Measurements from ENCODE around the gene SLAMF9. TPM values are rescaled to one million over a fixed set of nuclear protein-coding genes. Genes with fewer than 3 reads are reported as not detected.

The SLAMF9 gene
- total RNA-seq, 2 donors from 2014 or later: not detected

DNA sequence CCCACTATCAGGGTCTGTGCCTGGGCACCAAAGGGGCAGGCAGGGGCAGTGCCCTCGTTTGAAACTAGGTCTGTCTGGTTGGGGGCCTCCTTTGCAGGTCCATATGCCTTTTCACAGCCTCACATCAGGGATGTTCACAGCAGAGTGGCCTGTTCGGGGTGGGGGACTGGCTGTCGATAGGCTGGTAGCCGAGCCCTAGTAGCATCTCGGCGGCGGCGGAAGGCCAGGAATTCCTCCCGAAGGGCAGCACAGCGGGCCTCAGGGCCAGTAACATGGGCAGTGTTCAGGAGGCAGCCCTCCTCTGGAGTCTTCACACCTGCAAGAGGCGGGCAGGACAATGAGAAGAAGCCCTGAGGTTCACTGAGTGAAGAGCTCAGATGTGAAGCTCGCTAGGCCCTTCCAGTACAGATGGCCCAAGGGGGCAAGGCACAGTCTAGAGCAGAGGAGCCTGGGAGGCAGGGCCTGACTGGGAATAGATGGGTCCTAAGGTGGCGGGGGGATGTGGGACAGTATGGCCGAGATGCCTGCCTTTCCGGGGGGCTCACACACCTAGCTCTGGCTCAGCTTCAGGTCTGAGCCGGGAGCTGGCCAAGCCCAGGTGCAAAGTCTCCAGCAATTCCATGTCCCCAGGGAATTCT, 26.7 kb downstream of the SLAMF9 start:
- H3K4me3 Mint-ChIP-seq: no peak overlapping the region

DNA sequence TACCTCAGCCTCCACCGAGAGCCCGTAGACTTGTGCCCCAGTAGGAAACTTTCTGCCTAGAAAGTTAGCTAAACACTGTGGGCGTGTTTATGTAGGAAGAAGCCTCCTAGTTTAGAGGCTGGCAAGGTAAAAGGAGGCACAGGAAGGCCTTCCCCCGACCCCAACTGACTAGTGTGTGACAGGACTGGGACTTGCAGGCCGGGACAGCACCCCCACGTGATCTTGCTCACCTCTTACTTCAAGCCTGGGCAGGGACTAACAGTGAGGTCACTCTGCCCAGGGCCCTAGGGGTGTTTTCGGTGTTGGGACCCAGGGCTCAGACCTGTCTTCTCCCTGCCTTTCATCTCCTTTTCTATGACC, 28.3 kb downstream of the SLAMF9 start:
- H3K27ac Mint-ChIP-seq: peak overlapping the region; percentile 99
- no peaks in the 10 kb centered on the region for H3K9me3 Mint-ChIP-seq
- H3K36me3 ChIP-seq (ENCODE audit: control insufficient read depth, insufficient read depth, low read length): peaks cover 7% of the 10 kb centered on the region
- H3K4me3 ChIP-seq (ENCODE audit: low read length): peak overlapping the region; percentile 94
- peaks cover 45% of the 10 kb centered on the region for H3K4me1 Mint-ChIP-seq
- peaks cover 17% of the 10 kb centered on the region for H3K4me1 ChIP-seq (ENCODE audit: control insufficient read depth, insufficient read depth, low read length)
- 17 to 23% methylated on average over 5 to 7 of the region's 7 CpGs for WGBS, 2 experiments (ENCODE audit: insufficient coverage in 1 of 2, insufficient read length in 1 of 2)
- H3K4me3 Mint-ChIP-seq: peak overlapping the region; percentile 91
- no peak for DNase-seq
- H3K27ac ChIP-seq (ENCODE audit: low read depth, low read length): peak overlapping the region; percentile 39
- H3K9ac ChIP-seq (ENCODE audit: extremely low read depth, low read length, poor library complexity, severe bottlenecking): peak overlapping the region; percentile 98
- H3K27me3 ChIP-seq (ENCODE audit: control insufficient read depth, insufficient read depth, low read length, poor library complexity, severe bottlenecking): no peaks in the 10 kb centered on the region
- peaks cover 10% of the 10 kb centered on the region for H3K27me3 Mint-ChIP-seq (ENCODE audit: insufficient read depth)
- H3K9me3 ChIP-seq (ENCODE audit: control insufficient read depth, low read length): no peaks in the 10 kb centered on the region
- TF ChIP-seq, protein P1, sequence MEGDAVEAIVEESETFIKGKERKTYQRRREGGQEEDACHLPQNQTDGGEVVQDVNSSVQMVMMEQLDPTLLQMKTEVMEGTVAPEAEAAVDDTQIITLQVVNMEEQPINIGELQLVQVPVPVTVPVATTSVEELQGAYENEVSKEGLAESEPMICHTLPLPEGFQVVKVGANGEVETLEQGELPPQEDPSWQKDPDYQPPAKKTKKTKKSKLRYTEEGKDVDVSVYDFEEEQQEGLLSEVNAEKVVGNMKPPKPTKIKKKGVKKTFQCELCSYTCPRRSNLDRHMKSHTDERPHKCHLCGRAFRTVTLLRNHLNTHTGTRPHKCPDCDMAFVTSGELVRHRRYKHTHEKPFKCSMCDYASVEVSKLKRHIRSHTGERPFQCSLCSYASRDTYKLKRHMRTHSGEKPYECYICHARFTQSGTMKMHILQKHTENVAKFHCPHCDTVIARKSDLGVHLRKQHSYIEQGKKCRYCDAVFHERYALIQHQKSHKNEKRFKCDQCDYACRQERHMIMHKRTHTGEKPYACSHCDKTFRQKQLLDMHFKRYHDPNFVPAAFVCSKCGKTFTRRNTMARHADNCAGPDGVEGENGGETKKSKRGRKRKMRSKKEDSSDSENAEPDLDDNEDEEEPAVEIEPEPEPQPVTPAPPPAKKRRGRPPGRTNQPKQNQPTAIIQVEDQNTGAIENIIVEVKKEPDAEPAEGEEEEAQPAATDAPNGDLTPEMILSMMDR (conservative IDR thresholded peaks at IDR 0.05): no peak
- peaks cover 3% of the 10 kb centered on the region for H3K36me3 Mint-ChIP-seq (ENCODE audit: low read depth)

More for the DNA sequence above, 26.7 kb downstream of the SLAMF9 start:
- Histone ChIP-seq H3K9ac (ENCODE audit: extremely low read depth, low read length, poor library complexity, severe bottlenecking) (no peak overlapping the region), H3K27me3 (ENCODE audit: control insufficient read depth, insufficient read depth, low read length, poor library complexity, severe bottlenecking) (no peaks in the 10 kb centered on the region), H3K4me3 (ENCODE audit: low read length) (no peak overlapping the region), H3K27ac (ENCODE audit: low read depth, low read length) (no peak overlapping the region), H3K9me3 (ENCODE audit: control insufficient read depth, low read length) (no peaks in the 10 kb centered on the region), H3K4me1 (ENCODE audit: control insufficient read depth, insufficient read depth, low read length) (peaks cover 7% of the 10 kb centered on the region), H3K36me3 (ENCODE audit: control insufficient read depth, insufficient read depth, low read length) (no peaks in the 10 kb centered on the region)
- TF ChIP-seq, protein P1 (conservative IDR thresholded peaks at IDR 0.05): no peak
- peaks cover 34% of the 10 kb centered on the region for H3K4me1 Mint-ChIP-seq
- peaks cover 12% of the 10 kb centered on the region for H3K27me3 Mint-ChIP-seq (ENCODE audit: insufficient read depth)
- WGBS, 2 experiments (ENCODE audit: insufficient coverage in 1 of 2, insufficient read length in 1 of 2): 90 to 96% methylated on average over 14 to 16 of the region's 16 CpGs
- H3K9me3 Mint-ChIP-seq: no peaks in the 10 kb centered on the region
- peak; percentile 38 for DNase-seq
- H3K36me3 Mint-ChIP-seq (ENCODE audit: low read depth): peaks cover 2% of the 10 kb centered on the region
- no peak overlapping the region for H3K27ac Mint-ChIP-seq

DNA sequence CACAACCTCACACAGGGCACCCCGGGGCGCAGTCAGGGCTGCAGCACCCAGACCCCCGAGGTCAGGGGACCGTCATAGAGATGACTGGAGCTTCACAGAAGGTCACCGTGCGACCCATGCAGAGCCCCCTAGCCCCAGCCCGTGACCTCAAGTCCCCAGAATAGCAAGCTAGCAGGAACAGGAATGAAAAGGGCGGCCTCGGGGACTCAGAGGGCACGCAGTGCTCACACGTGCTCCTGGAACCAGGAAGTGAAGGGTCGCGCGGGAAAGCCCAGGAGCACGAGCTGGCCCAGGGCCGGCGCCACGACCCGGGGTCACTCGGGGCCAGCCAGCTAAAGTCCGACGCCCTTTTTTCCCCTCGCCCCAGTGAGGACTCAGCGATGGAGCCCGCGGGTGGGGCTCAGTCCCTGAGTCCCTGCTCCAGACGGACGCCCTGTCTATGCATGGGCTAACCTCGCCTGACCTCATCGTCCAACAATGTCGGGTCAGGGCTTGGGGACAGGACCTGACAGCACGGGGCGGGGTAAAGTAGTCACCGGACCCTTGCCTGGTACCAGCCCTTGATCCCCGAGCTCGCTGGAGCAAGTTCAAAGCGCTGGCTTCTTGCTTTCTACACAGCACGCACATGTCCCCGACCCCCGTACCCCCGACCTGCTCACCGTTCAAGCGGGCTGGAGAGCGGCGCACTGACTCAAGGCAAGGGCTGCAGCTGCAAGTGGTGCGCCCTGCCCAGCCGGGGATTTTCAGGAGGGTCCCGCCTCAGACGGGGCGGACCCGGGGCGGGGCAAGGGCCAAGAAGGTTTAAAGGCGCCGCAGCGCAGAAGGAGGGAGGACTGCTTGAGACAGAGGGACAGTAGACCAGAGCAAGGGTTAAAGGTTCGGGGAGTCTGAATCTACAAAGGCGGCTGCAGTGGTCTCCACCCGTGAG, 29.0 kb downstream of the SLAMF9 start, which contains the start of gene TAGLN2:
Gene TAGLN2, minus strand, starts transcription at position 717 of the 928 bp plus-strand sequence. CDS start 4,998 bp downstream, outside the sequence.
- peak within 1 kb of the TSS; percentile 94 for H3K4me3 ChIP-seq (ENCODE audit: low read length)
- H3K27me3 ChIP-seq (ENCODE audit: control insufficient read depth, insufficient read depth, low read length, poor library complexity, severe bottlenecking): no peaks in the 10 kb centered on the region
- Mint-ChIP-seq H3K27ac (peak within 1 kb of the TSS; percentile 99), H3K9me3 (no peaks in the 10 kb centered on the region), H3K4me3 (peak within 1 kb of the TSS; percentile 91), H3K27me3 (ENCODE audit: insufficient read depth) (peaks cover 5% of the 10 kb centered on the region), H3K4me1 (peaks cover 45% of the 10 kb centered on the region), H3K36me3 (ENCODE audit: low read depth) (peaks cover 10% of the 10 kb centered on the region)
- peaks cover 17% of the 10 kb centered on the region for H3K4me1 ChIP-seq (ENCODE audit: control insufficient read depth, insufficient read depth, low read length)
- H3K27ac ChIP-seq (ENCODE audit: low read depth, low read length): peak within 1 kb of the TSS; percentile 84
- TF ChIP-seq, protein P1 (conservative IDR thresholded peaks at IDR 0.05): no peak
- peak; percentile 97 for DNase-seq
- no peaks in the 10 kb centered on the region for H3K9me3 ChIP-seq (ENCODE audit: control insufficient read depth, low read length)
- 1% methylated on average over 37 to 58 of the region's 58 CpGs for WGBS, 2 experiments (ENCODE audit: insufficient coverage in 1 of 2, insufficient read length in 1 of 2)
- H3K9ac ChIP-seq (ENCODE audit: extremely low read depth, low read length, poor library complexity, severe bottlenecking): peak within 1 kb of the TSS; percentile 98
- H3K36me3 ChIP-seq (ENCODE audit: control insufficient read depth, insufficient read depth, low read length): peaks cover 13% of the 10 kb centered on the region
